Measurements from ENCODE around the gene PACRG.

Gene PACRG

GRCh38 chr6:162684052-162684451 lies 43.7 kb upstream of the PACRG start:
- DNase-seq (ENCODE audit: low spot score) = no peak
- TF ChIP-seq CTCF (IDR thresholded peaks at IDR 0.05; ENCODE audit: extremely low read depth, insufficient read depth, missing control alignments) = no peak
- in situ Hi-C loops (cut with MboI; ENCODE audit: low pct_unique_long_range_greater_than_20kb, low sequenced_read_pairs, unreplicated experiment) = no loop called here

- TF ChIP-seq CTCF (IDR thresholded peaks at IDR 0.05; ENCODE audit: extremely low read depth, insufficient read depth, missing control alignments) = no peak
- in situ Hi-C loops (cut with MboI; ENCODE audit: low pct_unique_long_range_greater_than_20kb, low sequenced_read_pairs, unreplicated experiment) = no loop called here
- no peak for DNase-seq (ENCODE audit: low spot score)
These were observed 42.8 kb upstream of the PACRG start for GRCh38 chr6:162684961-162685360.

GRCh38 chr6:162685586-162685985 lies 42.2 kb upstream of the PACRG start:
- TF ChIP-seq CTCF (IDR thresholded peaks at IDR 0.05; ENCODE audit: extremely low read depth, insufficient read depth, missing control alignments) = no peak
- in situ Hi-C loops (cut with MboI; ENCODE audit: low pct_unique_long_range_greater_than_20kb, low sequenced_read_pairs, unreplicated experiment) = no loop called here
- DNase-seq (ENCODE audit: low spot score) = no peak

- TF ChIP-seq CTCF (IDR thresholded peaks at IDR 0.05; ENCODE audit: extremely low read depth, insufficient read depth, missing control alignments) = no peak
- no peak for DNase-seq (ENCODE audit: low spot score)
- in situ Hi-C loops (cut with MboI; ENCODE audit: low pct_unique_long_range_greater_than_20kb, low sequenced_read_pairs, unreplicated experiment) = no loop called here
These were observed 38.9 kb upstream of the PACRG start for GRCh38 chr6:162688751-162689345.

DNA sequence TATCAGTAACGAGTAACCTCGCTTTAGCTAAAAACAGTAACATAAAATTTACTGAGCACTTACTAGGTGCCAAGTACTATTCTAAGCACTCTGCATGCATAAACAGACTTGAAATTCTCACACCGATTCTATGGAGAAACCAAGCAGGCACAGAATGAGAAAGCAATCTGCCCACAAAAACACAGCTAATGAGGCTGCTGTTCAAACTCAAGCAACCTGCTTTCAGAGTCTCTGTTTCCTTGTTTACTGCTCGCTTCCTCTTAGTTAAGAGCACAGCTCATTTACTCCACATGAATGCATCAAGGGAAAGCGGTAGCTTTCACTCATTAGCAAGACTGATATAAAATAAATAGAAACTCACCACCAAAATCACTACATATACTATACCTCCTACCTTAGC lies 37.6 kb upstream of the PACRG start:
- no peak for DNase-seq (ENCODE audit: low spot score)
- TF ChIP-seq CTCF (IDR thresholded peaks at IDR 0.05; ENCODE audit: extremely low read depth, insufficient read depth, missing control alignments) = no peak
- in situ Hi-C loops (cut with MboI; ENCODE audit: low pct_unique_long_range_greater_than_20kb, low sequenced_read_pairs, unreplicated experiment) = no loop called here

DNA sequence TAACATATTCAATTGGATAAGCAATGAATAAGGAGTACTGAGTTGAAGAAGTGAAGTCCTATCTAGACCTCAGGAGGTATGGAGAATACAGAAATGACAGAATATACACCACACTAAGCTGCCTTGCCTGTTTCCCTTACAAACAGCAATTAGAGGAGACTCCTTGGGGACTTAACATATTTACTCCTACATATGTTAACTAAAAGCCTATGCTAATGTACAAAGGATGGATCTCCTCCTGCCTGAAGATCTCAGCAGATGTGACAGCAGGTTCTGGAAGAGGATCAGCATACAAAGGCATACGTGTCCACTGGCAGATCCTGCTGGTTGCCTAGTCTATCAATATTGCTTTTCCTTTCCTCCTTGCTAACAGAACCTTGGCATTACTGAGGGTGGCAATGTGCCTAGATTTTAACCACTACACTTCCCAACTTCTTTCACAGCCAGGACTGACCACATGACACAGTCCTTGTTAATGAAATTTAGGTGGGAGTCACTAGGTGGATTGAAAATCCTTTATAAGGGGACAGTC lies 29.8 kb upstream of the PACRG start:
- TF ChIP-seq CTCF (IDR thresholded peaks at IDR 0.05; ENCODE audit: extremely low read depth, insufficient read depth, missing control alignments) = no peak
- in situ Hi-C loops (cut with MboI; ENCODE audit: low pct_unique_long_range_greater_than_20kb, low sequenced_read_pairs, unreplicated experiment) = no loop called here
- no peak for DNase-seq (ENCODE audit: low spot score)

Measured in GM13977 (cell line).